Measurements from ENCODE around the gene MT1X.

DNA sequence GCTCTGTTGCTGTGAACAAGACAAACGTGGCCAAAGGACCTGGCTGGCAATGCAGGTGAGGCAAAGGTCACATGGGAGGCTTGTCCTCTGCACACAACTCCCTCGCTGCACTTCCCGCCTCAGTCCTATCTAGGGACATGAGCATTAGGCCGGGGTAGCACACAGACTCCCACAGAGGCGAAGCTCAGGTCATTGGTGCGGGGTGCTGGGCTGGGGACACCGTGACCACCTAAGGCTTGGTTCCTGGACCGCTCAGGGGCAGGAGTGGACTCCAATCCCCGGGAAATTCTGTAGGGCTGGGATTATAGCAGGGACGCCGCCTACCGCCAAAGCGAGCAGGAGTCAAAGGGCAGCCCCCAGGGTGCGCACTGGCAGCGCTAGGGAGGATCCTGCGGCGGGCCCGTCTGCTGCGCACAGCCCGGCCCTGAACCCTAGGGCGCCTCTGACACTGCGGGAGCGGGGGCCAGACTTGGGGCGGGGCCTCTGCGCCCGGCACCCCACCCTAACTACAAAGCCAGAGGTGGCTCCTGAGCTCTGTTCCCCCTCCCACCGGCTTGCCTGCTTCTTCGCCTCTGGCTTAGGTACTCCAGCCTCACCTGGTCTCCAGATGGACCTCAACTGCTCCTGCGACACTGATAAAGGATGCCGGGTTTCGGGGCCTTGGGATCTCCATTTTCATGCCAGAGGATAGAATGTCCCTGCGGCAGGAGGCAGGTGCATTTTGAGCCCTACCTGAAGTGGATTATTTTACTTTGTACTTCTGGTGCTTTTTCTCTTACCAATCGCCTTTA lies 34.4 kb upstream of the MT1X start:
- no peak for TF ChIP-seq ZNF558 (tag by site-specific recombination; IDR thresholded peaks at IDR 0.05)
- TF ChIP-seq, protein P1, sequence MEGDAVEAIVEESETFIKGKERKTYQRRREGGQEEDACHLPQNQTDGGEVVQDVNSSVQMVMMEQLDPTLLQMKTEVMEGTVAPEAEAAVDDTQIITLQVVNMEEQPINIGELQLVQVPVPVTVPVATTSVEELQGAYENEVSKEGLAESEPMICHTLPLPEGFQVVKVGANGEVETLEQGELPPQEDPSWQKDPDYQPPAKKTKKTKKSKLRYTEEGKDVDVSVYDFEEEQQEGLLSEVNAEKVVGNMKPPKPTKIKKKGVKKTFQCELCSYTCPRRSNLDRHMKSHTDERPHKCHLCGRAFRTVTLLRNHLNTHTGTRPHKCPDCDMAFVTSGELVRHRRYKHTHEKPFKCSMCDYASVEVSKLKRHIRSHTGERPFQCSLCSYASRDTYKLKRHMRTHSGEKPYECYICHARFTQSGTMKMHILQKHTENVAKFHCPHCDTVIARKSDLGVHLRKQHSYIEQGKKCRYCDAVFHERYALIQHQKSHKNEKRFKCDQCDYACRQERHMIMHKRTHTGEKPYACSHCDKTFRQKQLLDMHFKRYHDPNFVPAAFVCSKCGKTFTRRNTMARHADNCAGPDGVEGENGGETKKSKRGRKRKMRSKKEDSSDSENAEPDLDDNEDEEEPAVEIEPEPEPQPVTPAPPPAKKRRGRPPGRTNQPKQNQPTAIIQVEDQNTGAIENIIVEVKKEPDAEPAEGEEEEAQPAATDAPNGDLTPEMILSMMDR (tag by site-specific recombination; IDR thresholded peaks at IDR 0.05): no peak
- TF ChIP-seq, protein P2, sequence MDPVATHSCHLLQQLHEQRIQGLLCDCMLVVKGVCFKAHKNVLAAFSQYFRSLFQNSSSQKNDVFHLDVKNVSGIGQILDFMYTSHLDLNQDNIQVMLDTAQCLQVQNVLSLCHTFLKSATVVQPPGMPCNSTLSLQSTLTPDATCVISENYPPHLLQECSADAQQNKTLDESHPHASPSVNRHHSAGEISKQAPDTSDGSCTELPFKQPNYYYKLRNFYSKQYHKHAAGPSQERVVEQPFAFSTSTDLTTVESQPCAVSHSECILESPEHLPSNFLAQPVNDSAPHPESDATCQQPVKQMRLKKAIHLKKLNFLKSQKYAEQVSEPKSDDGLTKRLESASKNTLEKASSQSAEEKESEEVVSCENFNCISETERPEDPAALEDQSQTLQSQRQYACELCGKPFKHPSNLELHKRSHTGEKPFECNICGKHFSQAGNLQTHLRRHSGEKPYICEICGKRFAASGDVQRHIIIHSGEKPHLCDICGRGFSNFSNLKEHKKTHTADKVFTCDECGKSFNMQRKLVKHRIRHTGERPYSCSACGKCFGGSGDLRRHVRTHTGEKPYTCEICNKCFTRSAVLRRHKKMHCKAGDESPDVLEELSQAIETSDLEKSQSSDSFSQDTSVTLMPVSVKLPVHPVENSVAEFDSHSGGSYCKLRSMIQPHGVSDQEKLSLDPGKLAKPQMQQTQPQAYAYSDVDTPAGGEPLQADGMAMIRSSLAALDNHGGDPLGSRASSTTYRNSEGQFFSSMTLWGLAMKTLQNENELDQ (tag by site-specific recombination; IDR thresholded peaks at IDR 0.05; ENCODE audit: low read depth): no peak
- TF ChIP-seq ZNF133 (tag by site-specific recombination; IDR thresholded peaks at IDR 0.05): no peak
- no peak for TF ChIP-seq ZNF670 (tag by site-specific recombination; IDR thresholded peaks at IDR 0.05; ENCODE audit: low read depth)
- no peak for TF ChIP-seq ZNF138 (tag by site-specific recombination; IDR thresholded peaks at IDR 0.05; ENCODE audit: borderline replicate concordance)
- TF ChIP-seq ZNF629 (tag by site-specific recombination; IDR thresholded peaks at IDR 0.05): no peak
- TF ChIP-seq KLF9 (tag by site-specific recombination; IDR thresholded peaks at IDR 0.05; ENCODE audit: low read depth): no peak
- TF ChIP-seq ZNF239 (tag by site-specific recombination; IDR thresholded peaks at IDR 0.05): no peak
- no peak for TF ChIP-seq ZNF121 (tag by site-specific recombination; IDR thresholded peaks at IDR 0.05)
- no peak for TF ChIP-seq ZBTB21 (tag by site-specific recombination; IDR thresholded peaks at IDR 0.05)
- TF ChIP-seq, protein P3, sequence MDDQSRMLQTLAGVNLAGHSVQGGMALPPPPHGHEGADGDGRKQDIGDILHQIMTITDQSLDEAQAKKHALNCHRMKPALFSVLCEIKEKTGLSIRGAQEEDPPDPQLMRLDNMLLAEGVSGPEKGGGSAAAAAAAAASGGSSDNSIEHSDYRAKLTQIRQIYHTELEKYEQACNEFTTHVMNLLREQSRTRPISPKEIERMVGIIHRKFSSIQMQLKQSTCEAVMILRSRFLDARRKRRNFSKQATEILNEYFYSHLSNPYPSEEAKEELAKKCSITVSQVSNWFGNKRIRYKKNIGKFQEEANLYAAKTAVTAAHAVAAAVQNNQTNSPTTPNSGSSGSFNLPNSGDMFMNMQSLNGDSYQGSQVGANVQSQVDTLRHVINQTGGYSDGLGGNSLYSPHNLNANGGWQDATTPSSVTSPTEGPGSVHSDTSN (CRISPR knock-in tag; IDR thresholded peaks at IDR 0.05): no peak
- TF ChIP-seq GLI4 (tag by site-specific recombination; IDR thresholded peaks at IDR 0.05): no peak
